ENCODE data around the gene WLS. TPM values are rescaled to one million over a fixed set of nuclear protein-coding genes. Genes with fewer than 3 reads are reported as not detected.

The WLS gene
- total RNA-seq, 1 experiment from 2014 or later: 19.8 TPM

GRCh38 chr1:68078647-68079046 is 153.7 kb downstream of the WLS start:
- ChIA-PET CTCF (interaction anchor here (0.6 kb wide), 1 partner anchor 134 kb away, joined by 4 read pairs; no protein-coding TSS in a partner anchor), POLR2A (ENCODE audit: unreplicated experiment) (no interaction called here)
- Histone ChIP-seq H3K27ac (no peak overlapping the region), H4K20me1 (ENCODE audit: insufficient read depth) (no peaks in the 10 kb centered on the region), H3K27me3 (ENCODE audit: insufficient read depth, low read depth) (no peaks in the 10 kb centered on the region), H3F3A (ENCODE audit: insufficient read depth, low read depth) (no peaks in the 10 kb centered on the region), H3K9me3 (ENCODE audit: insufficient read depth, low read depth) (no peaks in the 10 kb centered on the region; the same call in 1 of the 2 replicates), H3K4me3 (no peak overlapping the region), H3K4me2 (no peak overlapping the region), H3K9me2 (ENCODE audit: insufficient read depth) (no peaks in the 10 kb centered on the region), H2AFZ (no peak overlapping the region), H3K4me1 (replicated peaks; ENCODE audit: insufficient read depth) (no peaks in the 10 kb centered on the region), H3K79me2 (ENCODE audit: low read depth) (no peaks in the 10 kb centered on the region), H3K36me3 (ENCODE audit: low read depth) (no peaks in the 10 kb centered on the region)
- no peak for DNase-seq
- no TSS peak for BruUV-seq (replicated peaks)
- intact Hi-C loops (cut with micrococcal nuclease; ENCODE audit: unreplicated experiment): no loop called here
- TF ChIP-seq EZH2 (IDR thresholded peaks at IDR 0.05; ENCODE audit: low read depth): no peak
- TF ChIP-seq CTCF (conservative IDR thresholded peaks at IDR 0.05): no peak

Small RNAs within 50 kb of the gene (microRNA-seq; reads per million reads assigned to microRNA genes)
- not detected for gene MIR1262 (ENCODE audit: borderline number of aligned reads, borderline replicate concordance)

Other genes with a start within 250 kb of the WLS start
- gene DIRAS3, start 181.9 kb downstream of the WLS start, total RNA-seq (2021): not detected in 2 replicates
- gene RPE65, start 217.4 kb upstream of the WLS start, total RNA-seq (2021): not detected in 2 replicates